CD4-positive, alpha-beta T cell treated with Interferon alpha-2 for 1 hour (primary cell): Measurements from ENCODE around the gene TSPAN10.

Source experiments
- DNase-seq, 2 donors: peaks; one replicate each; pipeline ENCODE4 v3.0.0-alpha.2; 2020 to 2022

Gene TSPAN10

GRCh38 chr17:81690549-81690948, 53.6 kb downstream of the TSPAN10 start:
- DNase-seq = no peak

GRCh38 chr17:81691196-81691595, 54.2 kb downstream of the TSPAN10 start:
- DNase-seq = no peak

- DNase-seq = no peak
Observed at GRCh38 chr17:81691608-81692007, 54.6 kb downstream of the TSPAN10 start.

GRCh38 chr17:81693509-81694210, 56.7 kb downstream of the TSPAN10 start:
- no peak for DNase-seq

GRCh38 chr17:81694810-81695209, 57.8 kb downstream of the TSPAN10 start:
- DNase-seq = no peak

GRCh38 chr17:81695211-81695610, 58.2 kb downstream of the TSPAN10 start:
- no peak for DNase-seq

- DNase-seq = no peak
Observed at GRCh38 chr17:81695801-81696200, 58.8 kb downstream of the TSPAN10 start.

GRCh38 chr17:81696218-81696941, 59.4 kb downstream of the TSPAN10 start:
- no peak for DNase-seq

GRCh38 chr17:81697261-81698044, 60.5 kb downstream of the TSPAN10 start:
- DNase-seq = no peak
